ENCODE measurements around the gene ADIPOQ. TPM values are rescaled to one million over a fixed set of nuclear protein-coding genes. Genes with fewer than 3 reads are reported as not detected.

ADIPOQ gene
- total and polyA plus RNA-seq, 9 donors, result 1.1 to 6.0 TPM; not detected in 7

DNA sequence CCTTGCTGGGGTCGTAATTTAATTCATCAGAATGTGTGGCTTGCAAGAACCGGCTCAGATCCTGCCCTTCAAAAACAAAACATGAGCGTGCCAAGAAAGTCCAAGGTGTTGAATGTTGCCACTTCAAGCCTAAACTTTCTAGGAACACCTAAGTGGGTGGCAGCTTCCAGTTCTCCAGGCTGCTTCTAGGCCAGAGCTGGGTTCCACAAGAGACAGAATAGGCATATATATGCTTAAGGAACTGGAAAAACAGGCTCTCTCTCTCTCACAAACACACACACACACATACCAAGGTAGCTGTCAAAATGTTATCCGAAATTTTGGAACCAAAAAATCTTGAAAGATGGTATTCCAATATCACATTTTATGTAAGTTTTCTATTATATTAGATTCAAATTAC is 890 bp upstream of the ADIPOQ start:
- Histone ChIP-seq H3K9me3 (no peaks in the 10 kb centered on the region), H3K4me3 (no peak overlapping the region), H3K36me3 (no peaks in the 10 kb centered on the region), H3K27ac (no peak overlapping the region), H3K4me1 (ENCODE audit: insufficient read depth) (no peaks in the 10 kb centered on the region), H3K27me3 (no peaks in the 10 kb centered on the region)
- no peak for TF ChIP-seq POLR2A (IDR thresholded peaks at IDR 0.05)
- no peak for TF ChIP-seq EP300 (IDR thresholded peaks at IDR 0.05)
- TF ChIP-seq, protein P1, sequence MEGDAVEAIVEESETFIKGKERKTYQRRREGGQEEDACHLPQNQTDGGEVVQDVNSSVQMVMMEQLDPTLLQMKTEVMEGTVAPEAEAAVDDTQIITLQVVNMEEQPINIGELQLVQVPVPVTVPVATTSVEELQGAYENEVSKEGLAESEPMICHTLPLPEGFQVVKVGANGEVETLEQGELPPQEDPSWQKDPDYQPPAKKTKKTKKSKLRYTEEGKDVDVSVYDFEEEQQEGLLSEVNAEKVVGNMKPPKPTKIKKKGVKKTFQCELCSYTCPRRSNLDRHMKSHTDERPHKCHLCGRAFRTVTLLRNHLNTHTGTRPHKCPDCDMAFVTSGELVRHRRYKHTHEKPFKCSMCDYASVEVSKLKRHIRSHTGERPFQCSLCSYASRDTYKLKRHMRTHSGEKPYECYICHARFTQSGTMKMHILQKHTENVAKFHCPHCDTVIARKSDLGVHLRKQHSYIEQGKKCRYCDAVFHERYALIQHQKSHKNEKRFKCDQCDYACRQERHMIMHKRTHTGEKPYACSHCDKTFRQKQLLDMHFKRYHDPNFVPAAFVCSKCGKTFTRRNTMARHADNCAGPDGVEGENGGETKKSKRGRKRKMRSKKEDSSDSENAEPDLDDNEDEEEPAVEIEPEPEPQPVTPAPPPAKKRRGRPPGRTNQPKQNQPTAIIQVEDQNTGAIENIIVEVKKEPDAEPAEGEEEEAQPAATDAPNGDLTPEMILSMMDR (IDR thresholded peaks at IDR 0.05), result no peak
- 69 to 82% (median 74%) methylated on average over 4 of the region's 4 CpGs for WGBS, 3 donors
- intact Hi-C loops (cut with DNase I), result no loop called here
- DNase-seq, result no peak

GRCh38 chr3:186843039-186843432 is 526 bp downstream of the ADIPOQ start:
- no peak overlapping the region for H3K27ac ChIP-seq
- 85 to 96% (median 90%) methylated on average over 3 of the region's 3 CpGs for WGBS, 3 donors
- H3K4me3 ChIP-seq, result no peak overlapping the region
- H3K36me3 ChIP-seq, result no peaks in the 10 kb centered on the region
- no peak for DNase-seq
- intact Hi-C loops (cut with DNase I), result no loop called here
- no peaks in the 10 kb centered on the region for H3K9me3 ChIP-seq
- TF ChIP-seq EP300 (IDR thresholded peaks at IDR 0.05), result no peak
- TF ChIP-seq, protein P1 (IDR thresholded peaks at IDR 0.05), result no peak
- no peak for TF ChIP-seq POLR2A (IDR thresholded peaks at IDR 0.05)
- no peaks in the 10 kb centered on the region for H3K4me1 ChIP-seq (ENCODE audit: insufficient read depth)
- no peaks in the 10 kb centered on the region for H3K27me3 ChIP-seq

GRCh38 chr3:186844908-186845307 is 2.4 kb downstream of the ADIPOQ start:
- Histone ChIP-seq H3K4me3 (no peak overlapping the region), H3K9me3 (no peaks in the 10 kb centered on the region), H3K4me1 (ENCODE audit: insufficient read depth) (no peaks in the 10 kb centered on the region), H3K36me3 (no peaks in the 10 kb centered on the region), H3K27me3 (no peaks in the 10 kb centered on the region), H3K27ac (no peak overlapping the region)
- DNase-seq, result no peak
- TF ChIP-seq POLR2A (IDR thresholded peaks at IDR 0.05) (no peak), EP300 (IDR thresholded peaks at IDR 0.05) (no peak)
- TF ChIP-seq, protein P1 (IDR thresholded peaks at IDR 0.05), result no peak
- intact Hi-C loops (cut with DNase I), result no loop called here
- 81 to 83% (median 82%) methylated on average over 11 of the region's 11 CpGs for WGBS, 3 donors

- no peak overlapping the region for H3K4me3 ChIP-seq
- no peaks in the 10 kb centered on the region for H3K9me3 ChIP-seq
- WGBS, 3 donors, result 78 to 82% (median 78%) methylated on average over 10 of the region's 10 CpGs
- no peaks in the 10 kb centered on the region for H3K36me3 ChIP-seq
- intact Hi-C loops (cut with DNase I), result no loop called here
- TF ChIP-seq POLR2A (IDR thresholded peaks at IDR 0.05) (no peak), EP300 (IDR thresholded peaks at IDR 0.05) (no peak)
- TF ChIP-seq, protein P1 (IDR thresholded peaks at IDR 0.05), result no peak
- DNase-seq, result no peak
- H3K4me1 ChIP-seq (ENCODE audit: insufficient read depth), result no peaks in the 10 kb centered on the region
- no peaks in the 10 kb centered on the region for H3K27me3 ChIP-seq
- H3K27ac ChIP-seq, result no peak overlapping the region
These were observed 3.2 kb downstream of the ADIPOQ start for GRCh38 chr3:186845756-186846155.
